Stimulated activated CD8-positive, alpha-beta memory T cell treated with anti-CD3 and anti-CD28 coated beads, Interleukin-12 subunit alpha, Interleukin-12 subunit beta, amount 100 ng/mL, for 24 hours (primary cell): ENCODE data around the gene ASPDH.

Experiments used
- DNase-seq: peaks from one replicate; pipeline ENCODE4 v3.0.0-alpha.2; 2020; ENCODE audit errors: extremely low read depth

Gene ASPDH

GRCh38 chr19:50496189-50497021 lies 17.3 kb downstream of the ASPDH start:
- no peak for DNase-seq

DNA sequence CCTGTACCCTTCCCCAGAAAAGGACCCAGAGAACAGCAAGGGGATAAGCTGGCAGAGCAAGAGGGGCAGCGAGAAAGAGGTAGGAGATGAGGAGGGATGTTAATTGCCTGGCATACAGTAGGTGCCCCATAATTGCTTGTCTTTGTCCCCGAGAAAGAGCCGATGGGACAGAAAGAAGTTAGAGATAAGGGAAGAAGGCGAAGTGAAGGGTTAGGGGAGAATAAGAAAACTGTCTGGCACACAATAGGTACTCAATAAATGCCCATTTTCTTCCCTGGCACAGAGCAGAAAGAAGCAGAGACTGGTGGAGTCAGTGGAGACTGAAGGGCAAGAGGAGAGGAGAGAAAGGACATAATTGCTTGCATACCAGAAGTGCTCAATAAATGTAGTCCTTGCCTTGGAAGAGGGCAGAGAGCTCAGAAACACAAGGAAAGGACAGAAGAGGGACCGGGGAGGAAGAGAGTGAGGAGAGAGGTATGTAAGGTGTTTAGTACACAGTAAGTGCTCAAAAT lies 18.6 kb downstream of the ASPDH start:
- DNase-seq, result no peak

GRCh38 chr19:50494186-50495019 lies 19.3 kb downstream of the ASPDH start:
- DNase-seq, result no peak

GRCh38 chr19:50493171-50493570 lies 20.5 kb downstream of the ASPDH start:
- DNase-seq, result no peak

DNA sequence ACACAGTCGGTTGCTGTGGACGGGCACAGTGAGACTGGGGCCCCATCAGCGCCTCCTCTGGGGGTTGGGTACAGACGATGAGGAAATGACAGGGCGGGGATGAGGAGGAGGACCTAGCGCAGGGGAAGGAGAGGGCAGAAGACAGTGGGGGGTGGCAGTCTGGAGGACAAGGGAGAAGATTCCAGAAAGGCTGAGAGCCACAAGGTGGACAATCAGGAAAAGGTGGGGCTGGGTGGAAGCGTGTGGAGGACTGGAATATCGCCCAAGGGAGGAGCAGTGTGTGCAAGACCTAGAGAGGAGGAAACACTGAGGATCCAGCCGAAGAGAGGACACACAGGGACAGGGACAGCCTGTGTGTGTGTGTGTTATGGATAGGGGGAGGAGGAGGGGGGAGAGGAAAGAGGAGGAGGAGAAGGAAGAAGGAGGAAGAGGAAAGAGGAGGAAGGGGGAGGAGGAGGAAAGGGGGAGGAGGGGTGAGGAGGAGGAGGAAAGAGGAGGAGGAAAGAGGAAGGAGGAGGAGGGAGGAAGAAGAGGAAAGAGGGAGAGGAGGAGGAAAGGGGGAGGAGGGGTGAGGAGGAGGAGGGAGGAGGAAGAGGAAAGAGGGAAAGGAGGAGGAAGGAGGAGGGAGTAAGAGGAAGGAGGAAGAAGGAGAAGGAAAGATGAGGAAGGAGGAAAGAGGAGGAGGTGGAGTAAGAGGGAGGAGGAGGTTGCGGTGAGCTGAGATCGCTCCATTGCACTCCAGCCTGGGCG lies 21.2 kb downstream of the ASPDH start:
- DNase-seq, result no peak

DNA sequence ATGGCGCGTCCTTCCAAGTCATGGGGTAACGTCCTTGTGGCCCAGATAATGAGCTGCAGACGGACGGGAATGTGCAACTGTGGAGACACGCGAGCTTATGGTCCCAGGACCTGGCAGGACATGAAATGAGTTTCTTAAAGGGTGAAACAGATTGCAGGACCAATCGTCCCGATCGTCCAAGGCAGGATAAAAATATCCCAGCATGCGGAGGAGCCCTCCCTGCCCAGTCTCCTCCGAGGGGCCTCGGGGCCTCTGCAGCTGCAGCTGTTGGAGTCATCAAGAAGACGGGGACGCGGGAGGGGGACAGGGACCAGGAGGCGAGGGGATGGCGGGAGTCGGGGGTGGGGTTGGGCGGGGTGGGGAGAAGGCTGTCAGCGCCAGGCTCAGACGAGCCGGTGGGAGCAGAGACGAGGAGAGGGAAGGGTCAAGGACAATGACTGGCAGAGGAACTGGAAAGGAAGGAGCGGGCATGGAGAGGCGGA lies 22.7 kb downstream of the ASPDH start:
- no peak for DNase-seq

DNA sequence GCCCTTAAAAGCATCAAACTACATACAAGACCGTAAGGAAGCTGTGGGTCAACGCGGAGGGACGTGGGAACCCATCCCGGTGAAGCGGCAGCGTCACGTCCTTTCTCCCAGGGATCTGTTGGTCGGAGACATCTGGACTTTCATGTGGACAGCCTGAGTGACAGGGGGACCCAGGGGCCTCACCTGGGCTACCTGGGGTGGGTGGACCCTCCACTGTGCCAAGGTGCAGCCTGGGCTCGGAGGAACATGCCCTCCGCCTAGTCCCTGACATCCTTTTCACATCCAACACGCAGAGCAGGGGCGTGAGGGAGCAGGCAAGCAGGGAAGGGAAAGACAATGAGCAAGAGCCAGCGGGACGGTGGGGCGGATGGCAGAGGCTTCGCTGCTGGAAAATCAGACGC lies 23.3 kb downstream of the ASPDH start:
- no peak for DNase-seq

GRCh38 chr19:50489461-50490011 lies 24.2 kb downstream of the ASPDH start:
- no peak for DNase-seq

GRCh38 chr19:50488389-50489194 lies 25.1 kb downstream of the ASPDH start:
- DNase-seq, result no peak

DNA sequence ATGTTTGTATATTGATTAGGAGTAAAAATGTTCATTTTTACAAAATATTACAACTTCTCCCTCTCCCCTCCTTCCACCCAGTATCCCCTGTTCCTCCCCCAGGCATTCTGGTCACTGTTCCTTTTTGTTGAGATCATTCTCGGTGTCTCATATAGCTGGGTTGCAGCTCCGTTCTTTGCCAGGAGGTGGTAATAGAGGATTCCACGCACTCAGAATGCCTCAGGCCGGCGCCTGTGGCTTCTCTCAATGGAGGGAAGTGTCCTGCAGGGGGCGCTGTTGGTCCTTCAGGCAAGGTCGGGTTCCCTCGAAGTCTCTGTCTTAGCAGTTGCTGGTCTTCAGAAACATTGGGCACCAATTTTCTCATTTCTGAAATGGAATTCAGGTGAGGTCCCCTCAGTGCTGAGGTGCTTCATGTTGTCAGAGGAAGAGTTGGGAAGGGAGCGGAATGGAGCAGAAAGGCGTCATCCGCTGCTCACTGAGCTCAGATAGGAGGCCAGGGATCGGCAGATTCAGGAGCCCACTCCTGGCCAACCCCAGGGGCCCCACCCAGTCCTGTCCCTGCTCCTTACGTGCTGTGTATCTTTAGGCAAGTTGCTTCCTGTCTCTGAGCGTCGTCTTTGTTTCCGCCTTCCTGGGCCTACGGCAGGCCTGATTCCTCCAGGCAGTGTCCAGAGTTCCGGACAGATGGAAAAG lies 26.7 kb downstream of the ASPDH start:
- DNase-seq, result peak; percentile 47

DNA sequence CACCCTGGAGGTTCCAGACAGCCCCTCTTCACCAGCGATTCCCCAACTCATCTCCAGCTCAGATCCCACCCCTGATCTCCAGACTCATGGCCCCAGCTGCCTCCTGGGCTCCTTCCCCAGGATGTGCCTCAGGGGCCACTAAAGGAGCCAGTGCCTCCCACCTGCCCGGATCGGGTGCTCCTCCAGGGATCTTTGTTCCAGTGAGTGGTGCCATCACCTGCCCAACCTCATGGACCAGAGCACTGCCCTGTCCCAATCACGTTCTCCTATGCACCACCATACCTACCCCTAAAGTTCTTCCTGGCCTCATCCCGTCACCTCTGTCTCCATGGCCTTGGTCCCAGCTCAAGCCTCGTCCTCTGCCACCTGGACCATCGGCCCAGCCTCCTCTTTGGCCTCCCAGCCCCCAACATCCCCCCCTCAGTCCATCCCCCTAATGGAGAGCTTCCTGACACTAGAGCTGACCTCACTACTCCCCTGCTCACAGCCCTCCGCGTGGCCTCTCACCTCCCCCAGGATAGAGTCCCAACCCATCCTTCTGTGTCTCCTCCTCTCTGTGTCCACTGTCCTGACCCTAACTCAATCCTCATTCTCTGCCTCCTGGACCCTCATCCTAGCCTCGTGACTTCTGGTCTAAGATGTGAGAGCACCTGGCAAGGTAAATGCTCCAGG lies 28.3 kb downstream of the ASPDH start:
- DNase-seq, result no peak

DNA sequence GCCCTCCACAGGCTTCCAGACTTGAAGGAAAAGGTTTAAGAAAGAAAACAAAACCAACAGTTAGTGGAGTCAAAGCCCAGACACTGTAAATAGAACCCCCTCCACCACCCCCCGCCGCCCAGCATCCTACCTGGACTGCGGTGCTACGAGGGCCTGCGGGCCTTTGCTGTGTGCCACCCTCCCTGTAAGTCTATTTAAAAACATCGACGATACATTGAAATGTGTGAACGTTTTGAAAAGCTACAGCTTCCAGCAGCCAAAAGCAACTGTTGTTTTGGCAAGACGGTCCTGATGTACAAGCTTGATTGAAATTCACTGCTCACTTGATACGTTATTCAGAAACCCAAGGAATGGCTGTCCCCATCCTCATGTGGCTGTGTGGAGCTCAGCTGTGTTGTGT lies 30.8 kb downstream of the ASPDH start:
- no peak for DNase-seq

DNA sequence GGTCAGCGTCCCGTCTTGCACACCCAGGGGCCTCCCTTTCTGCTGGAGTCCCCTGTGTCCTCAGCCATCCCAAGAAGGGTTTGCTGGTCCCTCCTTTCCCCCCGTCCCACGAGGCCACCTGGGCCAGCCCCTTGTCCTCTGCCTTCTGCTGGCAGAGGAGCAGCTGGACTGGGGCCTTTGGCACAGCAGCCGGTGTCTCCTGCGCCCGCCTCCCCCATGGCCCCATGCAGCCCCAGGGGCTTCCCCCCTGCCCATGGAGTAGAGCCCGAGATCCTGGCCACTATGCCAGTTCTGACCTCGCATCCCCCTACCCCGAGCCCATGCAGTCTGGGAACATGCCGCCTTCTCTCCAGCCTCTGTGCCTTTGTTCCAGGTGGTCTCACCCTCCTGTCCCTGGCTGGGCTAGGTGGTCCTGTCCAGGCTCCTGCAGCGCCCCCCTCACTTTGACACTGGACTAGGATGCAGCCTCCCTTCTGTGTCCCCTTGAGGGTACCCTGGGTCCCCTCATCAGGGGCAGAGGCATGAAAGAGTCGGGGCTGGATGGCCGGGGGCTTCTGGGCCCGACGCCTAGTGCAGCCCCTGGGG lies 31.4 kb downstream of the ASPDH start:
- no peak for DNase-seq

DNA sequence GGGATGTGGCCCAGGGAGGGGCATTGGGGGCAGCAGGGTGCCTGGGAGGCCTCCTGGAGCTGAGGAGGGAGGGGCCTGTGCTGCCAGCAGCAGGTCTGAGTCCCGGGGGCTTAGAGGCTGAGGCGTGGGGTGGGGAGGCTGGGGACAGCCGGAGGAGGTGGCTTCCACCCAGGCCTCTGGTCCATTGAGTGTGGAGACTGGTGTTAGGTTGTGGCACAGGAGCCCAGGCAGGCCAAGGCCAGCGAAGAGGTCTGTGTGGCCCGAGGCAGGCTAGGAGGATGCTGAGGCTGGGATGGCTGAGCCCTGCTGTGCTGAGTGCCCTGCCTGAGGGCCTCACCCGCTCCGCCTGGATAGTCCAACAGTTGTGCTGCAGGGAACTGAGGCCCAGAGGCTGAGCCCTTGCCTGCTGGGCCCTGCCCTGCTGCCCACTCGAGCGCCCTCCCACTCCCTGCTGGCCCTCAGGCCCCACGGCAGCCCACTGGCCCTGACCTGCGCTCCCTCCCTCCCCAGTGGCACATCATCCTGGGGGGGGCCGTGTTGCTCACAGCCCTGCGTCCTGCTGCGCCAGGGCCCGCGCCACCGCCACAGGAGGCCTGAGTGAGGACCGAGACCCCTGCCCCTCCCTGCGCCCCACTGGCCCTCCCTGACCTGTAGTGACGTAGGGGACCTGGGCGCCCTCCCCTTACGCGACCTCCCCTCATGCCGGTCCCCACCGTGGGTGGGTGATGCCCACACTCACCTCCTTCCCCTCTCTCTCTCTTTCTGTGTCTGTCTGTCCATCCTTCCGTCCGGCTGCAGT lies 32.2 kb downstream of the ASPDH start:
- no peak for DNase-seq

GRCh38 chr19:50480281-50481111 lies 33.2 kb downstream of the ASPDH start:
- DNase-seq, result no peak

DNA sequence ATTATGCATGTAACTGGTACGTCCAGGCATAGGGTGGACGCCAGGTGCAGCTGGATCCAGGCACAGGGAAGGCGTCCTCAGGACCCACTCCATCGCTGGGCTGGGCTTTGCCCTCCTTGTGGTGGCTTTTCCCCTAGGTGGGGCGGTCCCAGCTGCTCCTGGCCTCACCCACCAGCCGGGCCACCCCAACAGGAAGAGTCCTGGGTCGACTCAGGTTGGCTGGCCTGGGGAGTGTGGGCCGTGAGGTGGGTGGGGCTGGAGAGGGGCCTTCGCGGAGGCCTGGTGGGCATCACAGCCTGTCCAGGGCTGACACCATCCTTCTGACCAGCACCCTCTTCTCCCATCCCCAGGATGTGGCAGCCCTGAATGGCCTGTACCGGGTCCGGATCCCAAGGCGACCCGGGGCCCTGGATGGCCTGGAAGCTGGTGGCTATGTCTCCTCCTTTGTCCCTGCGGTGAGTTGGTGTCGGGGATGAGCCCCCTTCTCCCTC lies 33.9 kb downstream of the ASPDH start:
- DNase-seq, result no peak
